GM15510 (cell line): ENCODE results near the gene OR2A2.

Source experiments
- POLR2A ChIP-seq: IDR thresholded peaks from 3 replicates; pipeline ENCODE4 v1.6.1; 2011; ENCODE audit warnings: borderline replicate concordance; ENCODE audit not compliant: insufficient read length; ENCODE audit errors: extremely low read depth

The OR2A2 gene, protein sequence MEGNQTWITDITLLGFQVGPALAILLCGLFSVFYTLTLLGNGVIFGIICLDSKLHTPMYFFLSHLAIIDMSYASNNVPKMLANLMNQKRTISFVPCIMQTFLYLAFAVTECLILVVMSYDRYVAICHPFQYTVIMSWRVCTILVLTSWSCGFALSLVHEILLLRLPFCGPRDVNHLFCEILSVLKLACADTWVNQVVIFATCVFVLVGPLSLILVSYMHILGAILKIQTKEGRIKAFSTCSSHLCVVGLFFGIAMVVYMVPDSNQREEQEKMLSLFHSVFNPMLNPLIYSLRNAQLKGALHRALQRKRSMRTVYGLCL

DNA sequence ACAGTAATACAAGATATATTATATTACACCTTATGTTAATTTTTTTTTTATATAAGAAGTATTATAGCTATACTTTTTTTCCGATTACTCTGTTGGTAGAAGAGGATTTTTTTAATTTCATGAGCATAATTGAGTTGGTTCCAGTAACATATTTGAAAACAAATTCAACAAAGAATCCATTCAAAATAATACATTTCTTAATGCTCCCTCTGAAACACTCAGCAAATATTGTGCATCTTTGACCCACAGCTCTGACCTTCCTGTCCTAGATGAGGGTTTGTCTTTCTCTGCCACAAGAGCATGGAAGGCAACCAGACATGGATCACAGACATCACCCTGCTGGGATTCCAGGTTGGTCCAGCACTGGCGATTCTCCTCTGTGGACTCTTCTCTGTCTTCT is at the start of gene OR2A2:
Gene OR2A2 (plus strand): TSS at position 301 of the 400 bp plus-strand sequence. CDS start 0 bp downstream, at position 301.
- TF ChIP-seq POLR2A, result no peak

DNA sequence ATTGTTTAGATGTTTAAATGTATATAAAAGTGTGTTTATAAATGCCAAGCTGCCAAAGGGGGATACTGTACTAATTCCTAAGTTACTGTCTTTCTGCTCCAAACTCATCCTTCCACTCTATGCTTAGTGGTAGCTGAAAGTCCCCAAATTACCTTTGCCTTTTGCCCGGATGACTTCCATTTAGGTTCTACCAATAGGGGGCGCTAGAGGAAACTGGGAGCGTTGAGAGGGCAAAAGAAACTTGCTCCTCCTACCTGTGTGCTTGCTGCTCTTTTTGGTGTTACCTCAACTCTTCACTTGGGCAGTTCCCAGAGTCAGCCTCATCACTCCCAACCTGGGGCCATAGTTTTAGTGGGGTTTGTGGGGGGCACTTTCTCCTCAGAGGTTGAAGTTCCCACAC is 45.7 kb upstream of the OR2A2 start:
- TF ChIP-seq POLR2A, result no peak

DNA sequence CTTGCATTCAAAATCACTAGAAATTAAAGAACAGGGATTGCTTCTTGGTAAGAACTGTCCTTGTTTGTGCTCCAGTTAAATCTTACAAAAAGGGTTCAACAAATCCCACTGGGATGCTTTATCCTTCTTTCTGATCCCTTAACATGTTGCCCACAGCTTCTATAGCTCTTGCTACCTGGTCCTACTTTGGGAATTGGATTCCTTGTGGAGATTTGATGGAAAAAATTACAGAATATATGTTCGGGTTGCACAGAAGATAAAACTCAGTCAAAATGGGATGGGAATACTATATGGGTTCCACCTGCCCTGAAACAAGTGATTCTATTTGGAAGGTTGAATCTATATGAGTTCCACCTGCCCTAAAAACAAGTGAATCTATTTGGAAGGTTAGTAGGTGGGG is 39.9 kb upstream of the OR2A2 start, which contains the start of gene OR2A25:
Gene OR2A25 (plus strand): TSS at position 301 of the 400 bp plus-strand sequence. CDS start 4,409 bp downstream, outside the sequence.
- no peak for TF ChIP-seq POLR2A

DNA sequence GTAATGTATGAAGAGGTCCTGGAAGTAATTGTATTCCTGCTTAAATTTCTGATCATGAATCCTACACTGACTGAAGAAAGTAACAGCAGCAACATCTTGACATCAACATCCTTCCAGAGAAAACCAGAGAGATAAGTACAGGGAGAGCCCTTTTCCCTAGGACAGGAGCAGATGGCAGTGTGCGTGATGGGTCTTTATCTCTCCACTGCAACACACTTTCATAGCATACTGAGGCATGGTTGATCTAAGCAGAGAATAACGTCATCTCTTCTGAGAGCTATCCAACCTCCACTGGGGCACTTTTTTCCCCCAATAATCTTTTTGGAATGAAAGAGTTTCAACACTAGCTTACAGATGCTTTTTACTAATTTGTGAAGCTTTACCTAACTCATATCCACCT is 39.4 kb upstream of the OR2A2 start:
- TF ChIP-seq POLR2A, result no peak

DNA sequence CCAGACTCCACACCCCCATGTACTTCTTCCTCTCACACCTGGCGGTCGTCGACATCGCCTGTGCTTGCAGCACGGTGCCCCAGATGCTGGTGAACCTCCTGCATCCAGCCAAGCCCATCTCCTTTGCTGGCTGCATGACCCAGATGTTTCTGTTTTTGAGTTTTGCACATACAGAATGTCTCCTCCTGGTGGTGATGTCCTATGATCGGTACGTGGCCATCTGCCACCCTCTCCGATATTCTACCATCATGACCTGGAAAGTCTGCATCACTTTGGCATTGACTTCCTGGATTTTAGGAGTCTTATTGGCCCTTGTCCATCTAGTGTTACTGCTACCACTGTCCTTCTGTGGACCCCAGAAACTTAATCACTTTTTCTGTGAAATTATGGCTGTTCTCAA is 35.0 kb upstream of the OR2A2 start:
- TF ChIP-seq POLR2A, result no peak

DNA sequence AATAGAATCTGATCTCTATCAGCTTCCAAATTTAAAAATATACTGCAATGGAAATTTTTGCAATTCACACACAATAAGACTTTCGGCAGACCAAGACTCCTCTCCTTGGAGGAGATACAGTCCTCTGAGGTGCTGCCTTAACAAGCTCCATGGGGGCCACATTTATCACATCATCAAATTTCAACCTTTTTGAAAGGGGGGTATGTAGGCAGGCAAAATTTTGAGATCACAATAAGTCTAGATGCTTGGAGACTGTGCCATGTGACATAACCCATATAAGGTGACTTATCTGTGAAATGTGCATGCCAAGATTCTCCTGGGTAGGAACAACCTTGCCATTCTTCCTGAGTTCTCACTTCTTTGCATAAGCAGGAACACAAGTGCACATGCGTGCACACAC is 23.4 kb upstream of the OR2A2 start, which contains the start of gene OR2A12:
Gene OR2A12 (plus strand): TSS at position 301 of the 400 bp plus-strand sequence. CDS start 8,830 bp downstream, outside the sequence.
- TF ChIP-seq POLR2A, result no peak

DNA sequence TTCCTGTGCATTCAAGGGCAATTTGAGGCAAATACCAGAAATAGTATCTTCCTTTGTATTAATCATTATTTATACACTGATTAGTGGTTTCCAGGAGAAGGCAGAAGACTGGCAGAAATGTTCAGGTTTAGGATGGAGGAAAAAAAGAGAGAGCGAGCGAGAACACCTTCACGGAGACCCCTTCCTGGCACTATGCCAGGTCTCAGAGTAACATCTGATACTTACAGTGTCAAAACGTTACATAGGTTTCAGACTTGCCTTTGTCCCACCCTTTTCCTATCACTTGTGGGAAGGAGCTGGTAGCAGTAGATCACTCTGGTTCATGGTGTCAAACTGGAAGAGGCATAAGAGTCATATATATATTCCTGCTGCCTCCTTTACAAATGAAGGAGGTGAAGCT is 22.7 kb upstream of the OR2A2 start:
- no peak for TF ChIP-seq POLR2A

DNA sequence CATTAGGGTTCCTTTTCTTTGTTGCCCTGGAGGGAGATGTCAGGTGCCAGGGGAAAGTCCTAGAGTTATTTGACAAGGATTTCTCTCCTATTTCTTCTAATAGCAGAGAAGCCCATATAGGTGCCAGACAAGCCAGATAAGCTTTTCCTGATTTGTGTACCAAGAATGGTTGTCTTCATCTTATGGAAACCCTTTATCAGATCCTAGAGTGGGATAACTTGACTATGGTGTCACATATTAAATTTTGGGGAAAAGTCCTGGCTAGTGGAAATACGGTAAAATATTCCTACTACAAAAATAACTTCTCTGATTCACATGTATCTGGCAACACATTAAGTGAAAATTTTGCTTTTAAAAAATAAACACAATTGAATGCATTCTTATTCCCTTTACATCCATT is 22.2 kb upstream of the OR2A2 start:
- no peak for TF ChIP-seq POLR2A

DNA sequence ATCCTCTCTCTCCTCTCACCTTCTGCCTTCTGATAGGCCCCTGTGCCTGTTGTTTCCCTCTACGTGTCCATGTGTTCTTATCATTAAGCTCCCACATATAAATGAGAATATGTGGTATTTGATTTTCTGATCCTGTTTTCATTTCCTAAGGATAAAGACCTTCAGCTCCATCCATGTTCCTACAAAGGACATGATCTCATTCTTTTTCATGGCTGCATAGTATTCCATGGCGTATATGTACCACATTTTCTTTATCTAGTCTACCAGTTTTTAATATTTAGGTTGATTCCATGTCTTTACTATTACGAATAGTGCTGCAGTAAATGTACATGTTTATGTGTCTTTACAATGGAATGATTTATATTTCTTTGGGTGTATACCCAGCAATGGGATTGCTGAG is 18.7 kb upstream of the OR2A2 start:
- no peak for TF ChIP-seq POLR2A

DNA sequence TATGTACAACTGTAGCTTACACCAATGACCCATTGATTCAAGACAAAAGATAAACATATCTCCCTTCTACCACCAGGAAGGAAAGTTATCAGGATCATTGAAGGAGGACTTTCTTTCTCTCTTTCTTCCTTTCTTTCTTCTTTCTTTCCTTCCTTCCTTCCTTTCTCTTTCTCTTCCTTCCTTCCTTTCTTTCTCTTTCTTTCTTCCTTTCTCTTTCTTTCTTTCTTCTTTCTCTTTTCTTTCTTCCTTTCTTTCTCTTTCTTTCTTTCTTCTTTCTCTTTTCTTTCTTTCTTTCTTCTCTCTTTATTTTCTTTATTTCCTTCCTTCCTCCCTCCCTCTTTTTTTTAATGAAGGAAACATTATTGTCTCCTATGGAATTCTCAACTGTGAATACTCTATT is 10.6 kb upstream of the OR2A2 start:
- no peak for TF ChIP-seq POLR2A

DNA sequence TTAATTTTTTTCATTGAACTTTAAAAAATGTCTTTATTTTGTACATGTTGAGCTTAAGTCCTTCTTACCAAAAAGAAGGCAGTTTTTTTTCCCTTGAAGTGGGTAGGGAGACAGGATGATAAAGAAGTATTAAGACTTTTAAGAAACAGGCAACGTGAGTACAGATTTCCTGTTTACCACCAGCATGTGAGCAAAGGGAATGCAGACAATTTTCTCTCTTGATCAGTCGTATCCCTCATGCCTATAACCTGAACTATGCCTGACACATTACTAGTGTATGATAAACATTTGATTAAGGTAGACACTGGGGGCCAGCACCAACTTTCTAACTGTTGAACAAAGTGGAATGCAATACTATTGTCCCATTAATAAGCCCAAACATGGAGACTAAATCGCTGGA is 8.8 kb upstream of the OR2A2 start:
- no peak for TF ChIP-seq POLR2A

DNA sequence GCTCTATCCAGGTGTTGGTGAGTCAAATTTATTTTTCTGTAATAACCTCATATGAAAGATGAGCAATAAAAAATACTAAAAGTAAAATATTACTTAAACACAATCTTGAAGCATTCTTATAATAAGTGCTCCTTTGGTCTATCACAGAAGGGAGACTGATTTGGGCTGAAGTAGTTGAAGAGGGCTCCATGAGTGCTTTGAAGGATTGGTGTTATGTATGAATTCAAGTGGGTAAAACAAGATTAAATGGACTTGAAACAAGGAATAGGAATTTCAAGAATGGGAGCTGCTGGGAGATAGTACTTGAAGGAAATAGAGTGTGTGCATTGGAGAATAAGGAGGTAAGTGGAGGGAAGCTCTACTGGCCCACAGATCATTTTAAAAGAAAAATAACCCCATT is 7.3 kb upstream of the OR2A2 start:
- no peak for TF ChIP-seq POLR2A

DNA sequence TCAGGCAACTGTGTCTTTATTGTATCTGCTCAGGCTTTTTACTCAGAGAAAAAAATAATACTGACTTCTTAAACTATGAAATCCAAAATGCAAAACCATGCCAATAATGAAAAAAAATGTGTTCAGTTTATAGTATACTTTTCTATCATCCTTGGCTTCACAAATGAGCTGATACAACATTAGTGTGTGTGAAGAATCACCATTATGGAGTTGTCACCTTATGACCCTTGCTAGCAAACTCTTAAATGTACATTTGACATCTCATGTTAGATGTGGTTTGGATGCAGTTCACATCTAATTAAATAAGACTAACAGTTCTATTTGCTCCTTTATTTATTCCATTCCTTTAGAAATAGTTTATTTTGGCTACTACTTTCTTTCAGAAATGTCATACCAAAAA is 4.2 kb upstream of the OR2A2 start:
- no peak for TF ChIP-seq POLR2A

DNA sequence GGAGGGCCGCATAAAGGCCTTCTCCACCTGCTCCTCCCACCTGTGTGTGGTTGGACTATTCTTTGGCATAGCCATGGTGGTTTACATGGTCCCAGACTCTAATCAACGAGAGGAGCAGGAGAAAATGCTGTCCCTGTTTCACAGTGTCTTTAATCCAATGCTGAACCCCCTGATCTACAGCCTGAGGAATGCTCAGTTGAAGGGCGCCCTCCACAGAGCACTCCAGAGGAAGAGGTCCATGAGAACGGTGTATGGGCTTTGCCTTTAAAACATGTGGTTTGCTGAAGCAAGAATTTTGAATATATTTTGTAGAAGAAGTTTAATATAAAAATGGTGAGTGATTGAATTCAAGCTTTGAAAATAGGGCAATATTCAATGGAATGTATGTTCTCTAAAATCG is 889 bp downstream of the OR2A2 start:
- no peak for TF ChIP-seq POLR2A

DNA sequence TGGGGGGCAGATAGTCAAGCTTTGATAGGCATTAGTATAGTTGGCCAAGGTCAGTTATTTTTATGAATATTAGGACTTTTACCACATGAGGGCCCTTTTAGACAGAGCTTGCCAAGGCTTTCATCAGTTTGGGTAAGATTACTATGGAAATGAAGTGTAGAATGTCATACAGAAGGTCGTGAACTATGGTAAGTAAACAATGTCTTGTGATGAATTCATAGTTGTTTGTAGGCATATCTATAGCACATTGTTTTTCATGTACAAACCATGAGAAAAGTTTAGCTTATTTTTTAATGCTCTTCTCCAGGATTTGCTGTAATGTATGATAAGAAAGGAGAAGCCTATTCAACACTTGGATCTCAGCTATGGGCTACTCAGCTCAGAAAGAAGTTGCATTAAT is 4.3 kb downstream of the OR2A2 start:
- no peak for TF ChIP-seq POLR2A

DNA sequence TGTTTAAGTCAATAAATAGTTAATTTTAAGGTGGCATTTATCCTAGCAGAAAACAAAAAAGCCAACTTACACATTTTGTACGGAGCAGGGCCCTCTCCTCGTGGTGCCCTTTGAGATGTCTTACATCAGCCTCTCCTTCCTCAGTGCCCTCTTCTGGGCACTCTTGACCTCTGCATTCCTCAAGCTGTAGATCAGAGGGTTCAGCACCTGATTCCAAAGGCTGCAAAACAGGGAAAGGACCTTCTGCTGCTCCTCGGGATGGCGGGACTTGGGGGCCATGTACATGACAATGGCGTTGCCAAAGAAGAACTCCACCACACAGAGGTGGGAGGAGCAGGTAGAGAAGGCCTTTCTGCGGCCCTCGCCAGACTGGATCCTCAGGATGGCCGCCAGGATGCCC is 9.0 kb downstream of the OR2A2 start:
- no peak for TF ChIP-seq POLR2A
